Endothelial cell of umbilical vein (primary cell): ENCODE measurements around the gene DDX10. TPM values are rescaled to one million over a fixed set of nuclear protein-coding genes. Genes with fewer than 3 reads are reported as not detected.

Experiments
- BruUV-seq: library from RNA; stranded (reverse); fragments of 400-500 nt; replicated peaks from 2 replicates; lab custom pipeline; 2021; lab: Mats Ljungman, UMichigan
- CTCF ChIA-PET: fragments of 300-600, 350-600 bp; sonication (Branson Sonifier 250); formaldehyde crosslinking; loops from one replicate; lab custom pipeline; 2021; ENCODE audit warnings: antibody characterized with exemption, inconsistent platforms; lab: Charles Lee
- POLR2A ChIA-PET: fragments of 300-600, 350-600 bp; sonication (Branson Sonifier 250); formaldehyde crosslinking; loops from one replicate; lab custom pipeline; 2021; ENCODE audit warnings: antibody characterized with exemption, inconsistent platforms; lab: Charles Lee
- DNase-seq: peaks from one replicate; pipeline ENCODE4 v3.0.0-alpha.2; 2011; ENCODE audit warnings: low read depth, low spot score
- FAIRE-seq: peaks from 2 replicates; lab custom pipeline; 2011; peaks lifted over from hg19 to GRCh38; lab: Jason Lieb, UNC
- H2AFZ ChIP-seq: 2 replicates; pipeline ENCODE4 v1.6.0; 2012; ENCODE audit warnings: low read depth, low read length, control low read depth, inconsistent platforms
- H3K27ac ChIP-seq: 2 replicates; pipeline ENCODE4 v1.5.1; 2011; ENCODE audit warnings: low read depth, mild to moderate bottlenecking, control low read depth, low read length, moderate library complexity; ENCODE audit not compliant: insufficient read depth
- H3K27me3 ChIP-seq, 2 experiments: 2 replicates each; pipeline versions ENCODE4 v1.6.0 to v1.6.1; 2011; ENCODE audit warnings: low read length in 2 of 2, mixed read lengths in 1 of 2; ENCODE audit not compliant: control insufficient read depth in 2 of 2, insufficient read depth in 2 of 2
- H3K36me3 ChIP-seq, 2 experiments: 2 replicates in 1 of 2; 3 replicates in 1 of 2; pipeline ENCODE4 v1.5.1; 2011; ENCODE audit warnings: low read length in 2 of 2, mild to moderate bottlenecking in 1 of 2, moderate library complexity in 1 of 2; ENCODE audit not compliant: control insufficient read depth in 2 of 2, insufficient read depth in 2 of 2; ENCODE audit errors: extremely low read depth in 1 of 2
- H3K4me1 ChIP-seq: 3 replicates; pipeline ENCODE4 v1.5.1; 2011; ENCODE audit warnings: mild to moderate bottlenecking, low read length; ENCODE audit not compliant: control insufficient read depth, insufficient read depth; ENCODE audit errors: extremely low read depth
- H3K4me2 ChIP-seq: 2 replicates; pipeline ENCODE4 v1.6.1; 2011; ENCODE audit warnings: low read length, control low read depth, mixed read lengths; ENCODE audit not compliant: insufficient read depth
- H3K4me3 ChIP-seq, 3 experiments: fragments of 200-600 bp in 1 of 3; sonication (generic), shearing (Covaris generic) in 1 of 3; replicated peaks in 1 of 3; 2 replicates each; pipeline ENCODE4 v1.5.1; 2011 to 2016; ENCODE audit warnings: control low read depth in 3 of 3, low read length in 3 of 3, mild to moderate bottlenecking in 2 of 3, inconsistent platforms in 1 of 3, low read depth in 1 of 3, moderate library complexity in 1 of 3; ENCODE audit not compliant: insufficient read depth in 1 of 3
- H3K79me2 ChIP-seq: 2 replicates; pipeline ENCODE4 v1.6.0; 2012; ENCODE audit warnings: low read length, inconsistent platforms; ENCODE audit not compliant: control insufficient read depth, insufficient read depth
- H3K9ac ChIP-seq: replicated peaks from 2 replicates; pipeline ENCODE3; 2011; ENCODE audit warnings: low read length, control low read depth; ENCODE audit not compliant: insufficient read depth; ENCODE audit errors: extremely low read depth
- H3K9me1 ChIP-seq: replicated peaks from 3 replicates; pipeline ENCODE4 v1.6.0; 2011; ENCODE audit warnings: mild to moderate bottlenecking, low read length; ENCODE audit not compliant: control insufficient read depth, insufficient read depth; ENCODE audit errors: extremely low read depth
- H3K9me3 ChIP-seq: replicated peaks from 2 replicates; pipeline ENCODE4 v1.5.1; 2012; ENCODE audit warnings: low read length, inconsistent platforms; ENCODE audit not compliant: control insufficient read depth, insufficient read depth
- H4K20me1 ChIP-seq: replicated peaks from 2 replicates; pipeline ENCODE3; 2011; ENCODE audit warnings: mild to moderate bottlenecking, low read length; ENCODE audit not compliant: control insufficient read depth, insufficient read depth; ENCODE audit errors: extremely low read depth
- EZH2 ChIP-seq: IDR thresholded peaks from 2 replicates; pipeline ENCODE4 v1.6.1; 2012; ENCODE audit warnings: borderline replicate concordance, low read depth, mild to moderate bottlenecking, moderate library complexity, low read length, inconsistent platforms; ENCODE audit not compliant: severe bottlenecking
- FOS ChIP-seq: IDR thresholded peaks from 2 replicates; pipeline ENCODE4 v1.6.1; 2011; ENCODE audit warnings: mild to moderate bottlenecking, low read length, moderate library complexity, borderline replicate concordance; ENCODE audit not compliant: insufficient read depth
- GATA2 ChIP-seq: IDR thresholded peaks from 2 replicates; pipeline ENCODE4 v1.7.0; 2011; ENCODE audit warnings: low read depth, mild to moderate bottlenecking, moderate library complexity, mixed read lengths, low read length; ENCODE audit not compliant: insufficient read length, insufficient read depth
- JUN ChIP-seq: IDR thresholded peaks from 2 replicates; pipeline ENCODE4 v1.6.1; 2011; ENCODE audit warnings: borderline replicate concordance, low read depth; ENCODE audit not compliant: insufficient read length, insufficient read depth
- MYC ChIP-seq: IDR thresholded peaks from one replicate; pipeline ENCODE4 v1.6.1; 2011; ENCODE audit warnings: mild to moderate bottlenecking, low read depth, low read length
- POLR2A ChIP-seq: IDR thresholded peaks from 2 replicates; pipeline ENCODE4 v1.6.1; 2012; ENCODE audit warnings: low read depth, mild to moderate bottlenecking, control low read depth, low read length
- POLR2AphosphoS5 ChIP-seq: IDR thresholded peaks from 2 replicates; pipeline ENCODE4 v1.6.1; 2012; ENCODE audit warnings: low read depth, mild to moderate bottlenecking, control low read depth, low read length, moderate library complexity; ENCODE audit not compliant: insufficient read depth
- dilution Hi-C: fragments of 300-500 bp; cut with MboI; formaldehyde crosslinking; loops from one replicate; pipeline ENCODE4 v1.15.0; 2019; ENCODE audit warnings: low sequenced_read_pairs; ENCODE audit not compliant: extremely low pct_ligation_motif_present
- intact Hi-C: fragments of 100-400 bp; cut with micrococcal nuclease; formaldehyde crosslinking; loops from one replicate; pipeline ENCODE4 v1.10.0; 2022
- polyA plus RNA-seq, 4 experiments: library from polyadenylated mRNA; depleted of rRNA in 3 of 4; stranded (reverse) in 3 of 4; unstranded in 1 of 4; fragments of >200 nt; gene quantifications; 2 replicates each; pipeline versions ENCODE4 v1.2.1 to v1.2.3, GENCODE V29; 2011 to 2012; ENCODE audit warnings: missing spikeins in 1 of 4
- total RNA-seq: library from RNA; stranded (reverse); gene quantifications from 2 replicates; pipeline ENCODE4 v1.2.3, GENCODE V29; 2021
- TF ChIP-seq, protein P1 (sequence below), 2 donors: IDR thresholded peaks; 1 replicate in 1 of 2; 2 replicates in 1 of 2; pipeline ENCODE4 v1.5.1; 2011; ENCODE audit warnings: low read length in 2 of 2, mild to moderate bottlenecking in 2 of 2, moderate library complexity in 2 of 2, control low read depth in 1 of 2, inconsistent platforms in 1 of 2, low read depth in 1 of 2; ENCODE audit not compliant: insufficient read depth in 1 of 2; ENCODE audit errors: extremely low read depth in 1 of 2
- TF ChIP-seq, protein P2 (sequence below): IDR thresholded peaks from 2 replicates; pipeline ENCODE4 v1.6.1; 2011; ENCODE audit not compliant: insufficient read depth, insufficient read length

Gene DDX10
- total and polyA plus RNA-seq, 2 donors (not counting 3 experiments of a cell fraction or from before 2014, with no cell fraction given): 29.8 to 35.2 TPM

DNA sequence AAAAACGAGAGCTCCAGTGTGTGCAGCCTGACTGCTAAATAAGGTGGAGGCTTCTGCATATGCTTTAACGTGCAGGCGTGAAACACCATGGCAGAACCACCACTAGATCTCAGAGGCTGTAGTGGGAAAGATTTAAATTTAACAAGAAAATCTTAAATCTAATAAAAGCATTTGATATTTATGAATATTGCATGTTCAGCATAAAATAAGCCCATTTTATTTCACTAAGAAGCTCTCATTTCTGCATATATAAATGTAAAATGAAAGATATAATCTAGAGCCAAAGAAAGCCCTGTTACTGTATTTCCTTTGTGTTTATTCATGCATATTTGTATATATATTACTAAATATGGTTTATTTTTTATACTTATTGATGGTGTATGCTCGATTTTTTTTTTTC is 188.3 kb downstream of the DDX10 start:
- ChIA-PET POLR2A (no interaction called here), CTCF (interaction anchor here (0.7 to 3.3 kb wide), 10 partner anchors 10 to 1086 kb away, joined by 3 to 33 read pairs (median 8); no protein-coding TSS in a partner anchor)
- Histone ChIP-seq H3K27me3 (no peaks in the 10 kb centered on the region), H3K79me2 (no peaks in the 10 kb centered on the region), H3K4me3 (no peak overlapping the region), H3K36me3 (no peaks in the 10 kb centered on the region), H3K9me3 (no peaks in the 10 kb centered on the region), H3K9me1 (no peaks in the 10 kb centered on the region), H2AFZ (no peak overlapping the region), H3K27ac (no peak overlapping the region), H4K20me1 (no peaks in the 10 kb centered on the region), H3K4me2 (no peak overlapping the region), H3K4me1 (peaks cover 32% of the 10 kb centered on the region), H3K9ac (no peak overlapping the region)
- FAIRE-seq (no peak), DNase-seq (no peak)
- intact Hi-C loops (no loop called here), dilution Hi-C loops (no loop called here)
- TF ChIP-seq, protein P1, sequence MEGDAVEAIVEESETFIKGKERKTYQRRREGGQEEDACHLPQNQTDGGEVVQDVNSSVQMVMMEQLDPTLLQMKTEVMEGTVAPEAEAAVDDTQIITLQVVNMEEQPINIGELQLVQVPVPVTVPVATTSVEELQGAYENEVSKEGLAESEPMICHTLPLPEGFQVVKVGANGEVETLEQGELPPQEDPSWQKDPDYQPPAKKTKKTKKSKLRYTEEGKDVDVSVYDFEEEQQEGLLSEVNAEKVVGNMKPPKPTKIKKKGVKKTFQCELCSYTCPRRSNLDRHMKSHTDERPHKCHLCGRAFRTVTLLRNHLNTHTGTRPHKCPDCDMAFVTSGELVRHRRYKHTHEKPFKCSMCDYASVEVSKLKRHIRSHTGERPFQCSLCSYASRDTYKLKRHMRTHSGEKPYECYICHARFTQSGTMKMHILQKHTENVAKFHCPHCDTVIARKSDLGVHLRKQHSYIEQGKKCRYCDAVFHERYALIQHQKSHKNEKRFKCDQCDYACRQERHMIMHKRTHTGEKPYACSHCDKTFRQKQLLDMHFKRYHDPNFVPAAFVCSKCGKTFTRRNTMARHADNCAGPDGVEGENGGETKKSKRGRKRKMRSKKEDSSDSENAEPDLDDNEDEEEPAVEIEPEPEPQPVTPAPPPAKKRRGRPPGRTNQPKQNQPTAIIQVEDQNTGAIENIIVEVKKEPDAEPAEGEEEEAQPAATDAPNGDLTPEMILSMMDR (IDR thresholded peaks at IDR 0.05; ENCODE audit: extremely low read depth in 1 of 2, insufficient read depth in 1 of 2, low read depth in 1 of 2, low read length in 2 of 2): no peak
- no peak for TF ChIP-seq FOS
- no peak for TF ChIP-seq POLR2AphosphoS5
- TF ChIP-seq GATA2: no peak
- TF ChIP-seq, protein P2, sequence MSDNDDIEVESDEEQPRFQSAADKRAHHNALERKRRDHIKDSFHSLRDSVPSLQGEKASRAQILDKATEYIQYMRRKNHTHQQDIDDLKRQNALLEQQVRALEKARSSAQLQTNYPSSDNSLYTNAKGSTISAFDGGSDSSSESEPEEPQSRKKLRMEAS: no peak
- no peak for TF ChIP-seq JUN
- TF ChIP-seq POLR2A: no peak
- no peak for TF ChIP-seq EZH2
- TF ChIP-seq MYC: no peak
- no TSS peak for BruUV-seq
